ENCODE measurements around the gene COBLL1.

- TF ChIP-seq CTCF (conservative IDR thresholded peaks at IDR 0.05) (no peak), ZFX (IDR thresholded peaks at IDR 0.05) (no peak)
These were observed 32.8 kb downstream of the COBLL1 start for GRCh38 chr2:164808776-164809175.

Data from C4-2B (cell line).